Renal pelvis (tissue), 4 donors: Measurements from ENCODE around the gene FGF18. TPM values are rescaled to one million over a fixed set of nuclear protein-coding genes. Genes with fewer than 3 reads are reported as not detected.
A peak's percentile ranks its signal among the peaks of the same experiment; 100 is the strongest.

ENCODE experiments used
- DNase-seq: peaks from one replicate; pipeline ENCODE4 v3.0.0-alpha.2; 2013
- polyA plus RNA-seq, 3 donors: library from polyadenylated mRNA; unstranded; fragments of 120-200 nt; gene quantifications; one replicate each; pipeline ENCODE4 v1.2.1, GENCODE V29; 2013; ENCODE audit not compliant: insufficient read length in 3 of 3

FGF18 gene
- polyA plus RNA-seq, 3 donors: 0.44 to 0.61 (median 0.45) TPM

DNA sequence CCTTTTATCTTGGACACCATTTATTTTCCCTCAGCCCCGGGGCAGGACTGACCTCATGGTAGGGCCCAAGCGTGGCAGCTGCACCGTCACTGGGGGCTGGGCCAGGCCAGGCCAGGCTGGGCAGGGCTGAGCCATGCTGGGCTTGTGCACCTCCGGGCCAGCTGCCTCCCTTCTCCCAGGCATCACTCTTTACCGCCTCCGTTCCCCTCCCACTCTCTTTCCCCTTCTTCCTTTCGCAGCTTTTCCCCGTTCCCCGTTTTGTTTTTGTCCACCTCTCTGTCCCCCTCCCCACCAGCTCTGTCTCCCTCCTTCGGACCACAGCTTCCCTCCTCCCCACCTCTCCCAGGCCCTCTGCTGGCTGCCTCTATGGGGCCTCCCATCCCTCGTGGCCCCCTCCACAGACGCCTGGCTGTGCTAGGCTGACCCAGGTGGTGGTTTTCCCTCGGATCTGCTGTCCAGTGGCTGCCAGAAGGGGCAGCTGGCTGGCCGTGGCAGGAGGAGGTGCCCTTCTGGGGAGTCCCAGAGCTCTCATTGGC is 17.9 kb downstream of the FGF18 start:
- DNase-seq: no peak

DNA sequence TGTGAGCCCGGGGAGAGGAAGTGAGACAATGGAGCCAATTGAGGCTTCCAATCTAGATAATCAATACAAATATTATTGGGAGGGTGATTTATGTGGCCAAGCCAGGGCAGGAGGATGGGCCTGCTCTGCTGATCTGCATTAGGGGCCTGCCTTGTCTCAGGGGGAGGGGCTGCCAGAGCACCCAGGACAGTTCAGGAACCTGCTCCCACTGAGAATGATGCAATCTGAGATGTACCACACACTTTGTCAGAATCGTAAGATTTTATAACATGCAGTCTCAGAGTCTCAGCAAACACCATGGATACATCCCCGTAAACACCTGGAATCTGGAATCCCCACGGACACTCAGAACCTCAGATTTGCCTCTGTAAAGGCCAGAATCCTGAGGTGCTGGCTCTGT is 19.3 kb downstream of the FGF18 start:
- no peak for DNase-seq

DNA sequence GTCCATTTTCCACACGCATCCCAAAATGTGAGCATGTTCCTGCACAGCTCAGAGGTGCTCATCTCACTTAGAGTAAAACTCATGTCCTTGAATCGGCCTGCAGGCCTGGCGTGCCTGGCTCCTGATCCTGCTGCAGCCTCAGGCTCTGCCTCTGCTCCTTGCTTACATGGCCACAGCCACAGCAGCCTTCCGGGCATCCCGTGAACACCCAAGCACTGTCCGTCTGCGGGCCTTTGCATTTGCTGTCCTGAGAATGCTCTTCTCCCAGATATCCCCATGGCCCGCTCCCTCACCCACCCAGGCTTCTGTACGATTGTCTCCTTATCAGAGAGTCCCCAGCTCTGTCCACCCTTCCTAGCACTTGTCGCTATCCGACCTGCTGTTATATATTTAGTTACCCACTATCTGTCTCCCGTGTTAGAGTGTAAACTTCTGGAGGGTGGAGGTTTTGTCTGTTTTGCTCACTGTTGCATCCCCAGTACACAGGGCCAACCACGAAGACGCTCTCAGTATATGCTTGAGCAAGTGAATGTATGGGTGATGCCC is 21.9 kb downstream of the FGF18 start:
- DNase-seq: no peak

DNA sequence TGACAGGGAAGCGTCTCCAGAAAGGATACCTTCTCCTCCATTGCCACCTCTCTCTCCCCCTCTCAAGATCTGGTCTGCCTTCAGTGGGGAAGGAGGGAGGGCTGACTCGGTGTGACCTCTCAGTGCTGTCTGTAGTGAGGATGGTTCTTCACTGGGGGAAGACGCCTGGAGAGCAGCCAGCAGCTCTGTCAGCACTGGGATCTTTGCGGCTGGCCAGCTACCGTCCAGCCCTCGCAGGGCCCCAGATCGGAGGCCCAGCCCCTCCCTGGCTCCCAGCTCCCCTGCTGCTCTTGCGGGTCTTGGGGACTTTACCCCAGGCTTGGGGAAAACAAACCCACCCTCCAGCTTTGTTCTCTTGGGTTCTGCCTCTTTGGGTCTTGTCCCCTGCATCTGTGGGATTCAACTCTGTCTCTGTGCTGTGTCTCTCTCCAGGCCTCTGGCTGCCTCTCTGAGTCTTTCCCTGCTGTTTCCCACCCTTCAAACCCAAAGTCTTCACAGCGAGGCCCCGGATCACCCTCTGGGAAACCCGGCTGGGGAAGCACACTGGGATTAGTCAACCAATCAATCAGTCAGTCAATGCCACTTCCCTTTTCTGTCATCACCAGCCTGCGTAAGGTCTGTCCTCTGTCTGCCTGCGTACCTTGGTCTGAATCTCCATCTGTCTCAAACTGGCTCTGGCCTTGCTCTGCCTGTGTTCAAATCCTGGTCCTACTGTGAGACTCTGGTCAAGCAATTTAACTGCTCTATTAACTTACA is 23.0 kb downstream of the FGF18 start:
- no peak for DNase-seq

DNA sequence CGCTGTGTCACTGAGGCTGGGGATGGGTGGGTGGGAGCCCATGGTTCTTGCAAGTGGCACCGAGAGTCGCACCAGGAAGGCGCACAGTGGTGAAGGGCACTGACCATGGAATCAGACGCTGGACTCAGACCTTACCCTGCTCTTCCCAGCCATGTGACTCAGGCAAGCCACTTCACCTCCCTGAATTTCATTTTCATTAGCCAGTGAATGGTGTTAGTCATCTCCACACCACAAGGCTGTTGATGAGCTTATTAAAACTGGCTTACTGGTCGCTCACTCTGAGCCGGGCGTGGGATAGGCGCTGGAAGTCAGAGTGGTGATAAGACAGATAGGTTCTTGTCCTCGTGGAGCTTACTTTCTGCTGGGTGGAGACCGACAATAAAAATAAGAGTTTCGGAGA is 25.1 kb downstream of the FGF18 start:
- no peak for DNase-seq

DNA sequence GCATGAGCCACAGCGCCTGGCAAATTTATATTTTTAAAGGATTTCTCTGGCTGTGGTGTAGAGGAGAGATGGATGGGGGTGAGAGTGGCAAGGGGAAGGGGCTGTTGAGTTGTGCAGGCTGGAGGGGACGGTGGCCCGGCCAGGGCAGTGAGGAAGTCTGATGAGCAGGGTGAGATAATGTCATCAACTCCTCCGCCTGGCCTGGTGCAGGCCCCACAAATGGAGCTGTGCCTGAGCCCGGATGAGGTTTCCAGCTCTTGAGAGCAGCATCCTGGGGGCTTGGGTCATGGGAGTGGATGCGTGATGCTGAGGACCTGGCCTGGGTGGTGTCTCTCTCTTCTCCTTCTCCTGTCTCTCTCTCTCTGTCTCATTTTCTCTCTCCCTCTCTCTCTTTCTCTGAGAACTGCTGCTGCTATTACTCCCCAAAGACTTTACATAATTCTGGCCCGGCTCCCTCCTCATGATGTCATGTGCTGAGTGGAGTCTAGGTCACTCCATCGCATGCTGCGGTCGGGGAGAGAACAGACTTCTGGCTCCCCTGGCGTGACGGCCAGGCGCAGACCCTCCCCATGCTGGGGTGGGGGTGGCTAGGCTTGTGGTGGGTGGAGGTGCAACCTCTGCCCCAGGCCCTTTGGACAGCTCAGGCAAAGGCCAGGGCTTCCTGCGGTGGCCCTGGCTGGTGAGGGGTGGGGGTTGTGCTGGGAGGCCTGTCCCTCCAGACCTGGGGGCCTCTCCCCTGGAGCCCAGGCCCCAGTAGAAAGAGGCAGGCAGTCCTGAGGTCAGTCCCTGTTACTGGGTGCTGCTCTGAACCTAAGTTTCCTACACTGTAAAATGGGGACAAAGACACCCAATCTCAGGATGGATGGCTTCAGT is 26.4 kb downstream of the FGF18 start:
- no peak for DNase-seq

DNA sequence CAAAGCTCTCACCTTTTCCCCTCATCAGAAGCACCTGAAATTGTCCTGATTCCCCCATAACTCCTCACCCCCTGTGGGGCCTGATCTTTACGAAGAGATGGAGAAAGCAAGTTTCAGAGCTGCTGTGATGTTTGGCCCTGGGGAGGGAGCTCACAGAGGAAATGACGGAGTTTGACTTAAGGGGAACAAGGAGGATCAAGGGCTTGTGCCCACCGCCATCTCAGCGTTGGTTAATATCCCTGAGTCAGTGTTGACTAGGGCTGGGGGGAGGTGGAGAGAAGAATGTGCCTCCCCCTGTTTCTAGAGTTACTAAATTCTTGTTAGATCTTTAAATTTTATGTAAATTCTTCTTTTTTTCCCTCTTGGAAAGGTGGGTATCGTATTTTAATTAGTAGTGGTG is 27.8 kb downstream of the FGF18 start:
- DNase-seq: no peak

DNA sequence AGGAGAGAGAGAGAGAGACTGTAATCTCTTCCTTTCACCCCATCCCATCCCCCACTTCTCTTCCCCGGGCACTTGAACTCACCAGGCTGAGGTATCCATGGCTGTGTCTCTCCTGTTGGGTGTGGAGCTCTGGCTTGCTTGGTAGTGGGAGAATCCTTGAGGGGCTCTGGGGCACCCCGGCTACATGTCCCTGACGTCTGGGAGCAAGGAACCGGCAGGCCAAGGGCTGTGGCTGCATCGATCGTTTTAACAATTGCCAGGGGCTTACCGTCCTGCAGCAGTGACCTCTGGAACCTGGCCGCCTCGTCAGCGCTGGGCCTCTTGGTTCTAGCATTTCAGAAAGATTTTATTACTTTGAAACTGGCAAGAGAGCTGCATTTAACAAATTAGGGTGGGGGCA is 30.0 kb downstream of the FGF18 start:
- DNase-seq: no peak

DNA sequence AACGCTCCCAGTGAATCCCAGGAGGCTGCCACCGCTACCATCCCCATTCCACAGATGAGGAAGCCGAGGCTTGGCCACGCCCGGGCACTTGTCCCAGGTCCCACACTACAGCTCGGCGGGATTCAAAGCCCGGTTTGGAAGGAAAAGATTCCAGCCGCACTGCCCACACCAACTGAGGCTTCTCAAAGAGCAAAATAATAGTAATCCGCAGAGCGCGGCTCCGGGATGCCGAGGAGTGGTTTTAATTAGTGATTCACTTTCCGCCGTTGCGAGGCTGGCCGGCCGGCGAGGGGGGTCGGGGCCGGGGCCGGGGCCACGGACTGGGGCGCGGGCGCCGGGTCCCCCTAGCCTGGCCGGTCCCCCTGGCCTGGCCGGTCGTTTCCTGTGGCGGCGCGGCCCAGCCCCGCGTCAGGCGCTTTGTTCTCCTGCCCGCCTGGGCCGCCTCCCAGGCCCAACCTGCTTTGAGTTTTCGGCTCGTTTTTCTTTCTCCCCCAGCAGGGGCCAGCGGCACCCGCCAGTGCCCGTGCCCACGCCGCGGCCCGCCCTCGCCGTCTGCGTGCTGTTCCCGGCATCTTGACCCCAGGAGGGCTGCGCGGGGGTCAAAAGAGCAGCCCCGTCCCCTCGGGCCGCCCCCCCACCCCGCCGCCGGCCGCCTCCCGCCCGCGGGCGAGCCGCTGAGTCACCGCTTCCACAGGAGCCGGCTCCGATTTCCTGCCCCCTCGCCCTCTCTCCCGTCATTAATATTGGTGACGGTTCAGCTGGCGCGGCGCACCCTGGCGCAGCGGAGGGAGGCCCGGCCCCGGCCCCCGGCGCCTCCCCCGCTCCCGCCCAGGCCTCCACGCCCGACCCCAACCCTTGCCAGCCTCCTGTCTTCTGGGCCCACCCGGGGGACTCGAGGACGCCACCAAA is 31.2 kb downstream of the FGF18 start:
- DNase-seq: peak; percentile 78

DNA sequence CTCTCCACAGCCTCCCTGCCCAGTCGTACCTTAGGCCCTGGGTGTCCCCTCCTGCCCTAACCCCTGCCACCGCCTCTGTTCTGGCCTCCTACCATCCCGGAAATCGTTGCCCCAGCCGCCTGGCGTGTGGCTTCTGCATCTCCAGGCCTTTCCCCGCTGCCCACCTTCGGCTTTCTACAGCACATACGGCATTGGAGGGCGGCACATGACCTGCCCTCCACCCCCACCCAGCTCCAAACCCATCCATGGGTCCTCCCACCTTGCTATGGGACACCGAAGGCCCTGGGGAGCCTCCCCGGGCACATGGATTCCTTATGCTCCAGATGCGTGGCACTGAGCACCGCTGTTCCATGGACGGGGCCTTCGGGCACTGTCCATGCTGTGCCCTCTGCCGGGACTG is 32.0 kb downstream of the FGF18 start:
- no peak for DNase-seq

DNA sequence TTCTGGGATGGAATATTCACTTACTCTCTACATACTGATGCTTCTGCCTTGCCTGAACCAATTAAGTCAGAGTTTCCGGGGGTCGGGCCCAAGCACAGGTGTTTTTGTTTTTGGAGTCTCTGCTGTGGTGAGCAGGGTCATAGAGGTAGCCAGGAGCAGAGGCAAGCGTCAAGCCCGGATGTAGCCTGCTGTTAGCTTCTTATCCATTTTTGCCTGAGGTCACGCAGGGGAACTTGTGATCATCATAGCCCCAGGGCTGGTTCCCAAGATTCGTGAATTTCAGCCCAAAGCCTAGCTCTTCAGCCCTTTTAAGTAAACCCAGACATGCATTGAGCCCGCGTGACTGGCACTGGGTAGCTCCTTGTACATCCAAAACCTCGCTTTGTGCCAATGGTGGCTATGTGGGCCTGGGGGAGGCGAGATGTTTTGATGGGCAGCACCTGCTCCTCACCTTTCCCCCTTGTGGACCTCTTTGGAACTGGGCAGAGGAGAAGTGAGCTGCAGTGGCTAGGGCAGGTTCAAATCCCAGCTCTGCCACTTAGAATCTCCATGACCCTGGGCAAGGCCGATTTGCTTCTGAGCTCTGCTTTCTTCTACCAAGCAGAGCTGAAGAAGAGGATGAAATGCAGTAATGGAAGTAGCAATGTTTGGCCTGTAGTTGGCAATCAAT is 33.7 kb downstream of the FGF18 start:
- DNase-seq: no peak

DNA sequence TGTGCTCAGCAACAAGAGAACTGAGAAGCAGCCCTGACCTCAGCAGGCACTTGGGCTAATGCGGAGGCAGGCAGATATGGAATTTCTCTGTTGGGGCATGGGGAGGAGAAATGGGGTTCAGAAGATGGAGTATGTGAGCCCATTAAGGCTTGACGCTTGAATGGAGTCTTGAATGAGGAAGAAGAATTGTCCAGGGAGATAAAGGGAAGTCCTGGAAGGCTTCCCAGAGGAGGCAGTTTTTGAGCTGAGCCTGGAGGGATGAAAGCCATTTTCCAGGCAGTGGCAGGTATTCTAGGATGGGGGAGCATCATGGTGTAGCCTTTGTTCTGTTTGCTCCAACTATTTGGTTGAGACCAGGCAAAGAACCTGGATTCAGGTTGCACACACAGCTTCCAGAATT is 34.5 kb downstream of the FGF18 start:
- no peak for DNase-seq

DNA sequence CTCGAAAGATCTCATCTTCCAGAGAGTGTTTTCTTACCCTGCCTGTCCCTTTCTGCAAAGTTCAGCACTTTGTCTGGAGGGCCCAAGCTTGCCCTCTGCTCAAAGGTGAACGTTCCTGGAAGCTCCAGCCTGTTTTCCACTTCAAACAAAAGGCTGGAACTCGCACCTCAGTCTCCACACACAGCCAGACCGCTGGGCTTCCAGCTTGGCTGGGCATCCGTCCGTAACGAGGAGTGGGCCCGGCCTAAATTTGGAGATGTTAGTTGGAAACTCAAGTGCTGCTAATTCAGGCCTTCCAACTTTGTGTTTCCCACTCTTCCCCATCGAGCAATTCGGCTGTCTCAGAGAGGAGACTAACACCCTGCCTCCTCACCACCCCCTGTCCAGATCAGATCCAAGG is 35.1 kb downstream of the FGF18 start:
- no peak for DNase-seq

DNA sequence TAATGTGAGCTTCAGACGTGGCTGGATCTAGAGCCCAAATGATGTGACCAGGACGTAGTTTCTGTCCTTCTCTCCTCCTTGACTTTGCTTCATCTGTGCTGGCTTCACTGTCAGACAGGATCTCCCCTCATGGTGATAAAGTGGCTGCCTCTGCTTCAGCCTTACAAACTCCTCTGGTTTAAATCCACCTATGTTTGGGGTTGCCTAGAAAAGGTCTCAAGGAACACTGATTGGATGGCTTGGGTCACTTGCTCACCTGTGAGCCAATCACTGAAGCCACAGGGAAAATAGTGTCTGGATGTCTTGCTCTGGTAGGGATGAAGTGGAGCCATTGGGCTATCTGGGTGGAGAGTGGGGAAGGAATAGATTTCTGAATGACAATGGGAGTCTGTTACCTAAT is 36.1 kb downstream of the FGF18 start:
- DNase-seq: no peak

DNA sequence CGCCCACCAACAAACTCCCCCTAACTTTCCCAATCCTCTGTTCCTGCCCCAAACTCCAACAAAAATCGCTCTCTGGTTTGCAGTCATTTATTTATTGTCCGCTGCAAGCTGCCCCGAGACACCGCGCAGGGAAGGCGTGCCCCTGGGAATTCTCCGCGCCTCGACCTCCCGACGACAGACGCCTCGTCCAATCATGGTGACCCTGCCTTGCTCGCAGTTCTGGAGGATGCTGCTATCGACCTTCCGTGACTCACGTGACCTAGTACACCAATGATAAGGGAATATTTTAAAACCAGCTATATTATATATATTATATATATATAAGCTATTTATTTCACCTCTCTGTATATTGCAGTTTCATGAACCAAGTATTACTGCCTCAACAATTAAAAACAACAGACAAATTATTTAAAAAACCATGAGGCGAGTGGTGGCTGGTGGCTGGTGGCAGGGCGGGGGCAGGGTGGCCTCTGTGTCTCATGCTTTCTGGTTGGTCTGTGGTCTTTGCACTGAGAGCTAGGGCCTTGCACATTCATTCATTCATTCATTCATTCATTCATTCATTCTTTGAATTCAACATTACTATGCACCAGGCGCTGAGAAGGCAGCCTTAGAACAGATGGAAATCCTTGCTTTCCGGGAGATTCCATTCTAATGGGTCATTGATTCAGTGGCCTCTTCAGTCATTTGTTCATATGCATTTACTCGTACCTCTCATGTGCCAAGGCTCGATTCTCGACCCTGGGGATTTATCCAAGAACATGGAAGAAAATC is 37.9 kb downstream of the FGF18 start:
- DNase-seq: no peak

DNA sequence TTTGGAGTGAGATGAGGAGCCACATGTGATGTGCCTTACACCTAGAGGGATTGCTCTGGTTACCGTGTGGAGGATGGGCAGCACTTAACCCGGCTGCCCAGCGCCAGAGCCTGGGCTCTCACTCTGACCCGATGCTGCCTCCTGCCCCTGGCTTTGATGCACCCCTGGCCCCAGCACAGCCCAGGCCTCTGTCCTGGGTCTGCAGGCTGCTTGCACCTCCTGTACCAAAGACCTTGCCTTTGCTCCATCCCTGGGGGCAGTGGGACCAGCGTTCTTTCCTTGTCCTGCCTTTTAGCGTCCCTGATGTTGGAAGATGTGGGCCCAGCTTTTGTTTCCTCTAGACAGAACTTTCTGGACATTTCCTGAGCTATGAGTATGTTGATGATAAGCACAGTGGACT is 40.4 kb downstream of the FGF18 start:
- DNase-seq: no peak

DNA sequence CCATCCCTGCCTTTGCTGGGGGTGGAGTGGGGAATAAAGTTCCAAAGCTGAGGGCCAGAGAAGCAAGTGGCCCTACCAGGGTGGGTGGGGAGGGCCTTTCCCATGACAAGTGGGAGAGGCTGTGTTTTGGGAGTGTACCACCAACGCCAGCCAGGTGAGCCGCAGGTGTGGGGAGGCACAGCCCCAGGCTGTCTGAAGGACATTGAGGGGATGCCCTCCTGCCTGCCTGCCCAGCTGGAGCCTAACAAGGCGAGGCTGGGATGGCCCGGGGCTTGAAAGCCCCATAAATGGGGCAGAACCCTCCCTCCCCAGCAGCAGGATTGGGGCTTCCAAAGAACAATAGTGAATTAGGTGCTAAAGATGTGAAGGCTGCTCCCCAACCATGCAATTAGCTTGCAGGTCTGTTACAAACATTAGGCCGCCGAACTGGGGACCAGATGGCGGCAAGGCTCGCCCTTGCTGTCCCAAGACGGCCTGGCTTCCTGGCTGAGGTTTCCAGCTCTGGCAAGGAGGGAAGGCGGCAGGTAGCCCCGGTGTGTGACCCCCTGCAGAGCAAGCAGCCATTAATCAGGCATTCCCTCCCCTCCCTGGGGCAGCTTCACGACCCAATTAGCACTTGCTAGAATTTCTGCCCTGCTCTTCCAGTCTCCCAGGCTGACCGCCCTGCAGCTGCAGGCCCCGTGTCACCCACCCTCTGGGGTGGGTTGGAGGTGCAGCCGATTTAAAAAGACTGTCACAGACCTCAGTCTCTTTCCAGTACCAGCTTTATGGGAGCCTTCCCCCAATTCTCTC is 42.9 kb downstream of the FGF18 start:
- DNase-seq: no peak

DNA sequence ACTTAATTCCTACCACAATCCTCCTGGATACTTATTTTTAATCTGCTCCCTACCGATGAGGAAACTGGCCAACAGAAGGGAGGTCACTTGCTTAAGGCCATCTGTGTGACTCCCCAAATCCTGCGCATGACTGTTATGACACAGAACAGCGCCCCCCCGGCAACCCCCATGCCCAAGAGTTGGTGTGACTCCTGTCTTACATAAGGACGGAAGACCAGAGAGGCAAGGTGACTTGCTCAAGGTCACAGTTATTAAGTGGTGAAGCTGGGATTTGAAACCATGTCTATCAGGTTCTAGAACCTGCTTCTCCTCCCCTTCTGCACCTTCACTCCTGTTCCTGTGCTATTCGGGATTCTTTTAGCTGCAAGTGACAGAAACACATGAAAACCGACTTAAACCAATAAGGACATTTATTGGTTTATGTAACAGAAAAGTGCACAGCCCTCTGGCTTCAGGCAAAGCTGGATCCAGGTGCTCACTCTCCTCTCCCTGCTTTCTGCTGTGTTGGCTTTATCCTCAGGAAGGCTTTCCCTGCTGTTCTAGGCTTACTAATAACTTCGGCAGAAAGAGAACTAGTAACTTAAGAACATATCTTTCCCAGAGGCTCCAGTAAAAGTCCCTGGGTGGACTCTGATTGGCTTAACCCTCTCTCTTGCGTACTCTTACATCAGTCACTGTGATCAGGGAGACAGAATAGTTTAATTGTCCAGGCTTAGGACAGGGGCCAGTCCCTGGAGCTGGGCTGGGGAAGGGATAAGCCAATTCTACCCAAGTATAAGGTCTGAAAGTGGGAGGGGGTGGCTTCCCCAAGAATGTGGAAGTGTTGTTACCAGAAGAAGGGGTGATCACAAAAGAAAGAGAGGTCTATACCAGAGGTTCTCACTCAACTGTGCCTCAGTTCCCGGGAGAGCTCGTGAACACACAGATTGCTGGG is 43.7 kb downstream of the FGF18 start:
- DNase-seq: no peak
